Adrenal gland (tissue), 12 donors: ENCODE measurements around the gene ACD. TPM values are rescaled to one million over a fixed set of nuclear protein-coding genes. Genes with fewer than 3 reads are reported as not detected.
"Not testable (repeated sequence)": the region's sequence is repeated elsewhere in the genome, so short reads cannot be mapped to it uniquely, and the experiment has no call there.

Source experiments
- DNase-seq, 7 donors: peaks; one replicate each; pipeline ENCODE4 v3.0.0-alpha.2; 2019 to 2020
- H3K27ac ChIP-seq, 5 donors: fragments of 200-600 bp; sonication (generic) in 4 of 5; 1 replicate in 3 of 5; 2 replicates in 2 of 5; pipeline versions ENCODE4 v1.5.1 to v1.8.0; 2016 to 2020; ENCODE audit warnings: mild to moderate bottlenecking in 1 of 5
- H3K27me3 ChIP-seq: fragments of 200-600 bp; 2 replicates; pipeline ENCODE4 v1.8.0; 2021
- H3K36me3 ChIP-seq, 2 donors: fragments of 200-600 bp; replicated peaks in 1 of 2; 1 replicate in 1 of 2; 2 replicates in 1 of 2; pipeline versions ENCODE4 v1.5.1 to v1.8.0; 2018 to 2022
- H3K4me1 ChIP-seq, 2 donors: fragments of 200-600 bp; replicated peaks in 1 of 2; 1 replicate in 1 of 2; 2 replicates in 1 of 2; pipeline versions ENCODE4 v1.5.1 to v1.8.0; 2018 to 2021
- H3K4me3 ChIP-seq, 4 donors: fragments of 200-600 bp; sonication (generic) in 3 of 4; one replicate each; pipeline ENCODE4 v1.5.1; 2016 to 2018
- H3K9me3 ChIP-seq, 3 donors: fragments of 200-600 bp; sonication (generic) in 1 of 3; replicated peaks in 1 of 3; 1 replicate in 2 of 3; 2 replicates in 1 of 3; pipeline versions ENCODE4 v1.5.1 to v1.8.0; 2016 to 2021
- CTCF ChIP-seq, 6 experiments: fragments of 450-650 bp in 4 of 6; fragments of 200-600 bp in 2 of 6; sonication (generic) in 1 of 6; IDR thresholded peaks; 1 replicate in 5 of 6; 2 replicates in 1 of 6; pipeline versions ENCODE4 v1.5.1 to v1.8.0; 2016 to 2021; ENCODE audit warnings: antibody characterized with exemption in 6 of 6, mild to moderate bottlenecking in 2 of 6, moderate library complexity in 1 of 6
- POLR2A ChIP-seq, 2 donors: fragments of 450-650 bp; IDR thresholded peaks; one replicate each; pipeline ENCODE4 v1.6.1; 2017; ENCODE audit warnings: antibody characterized with exemption in 2 of 2, mild to moderate bottlenecking in 2 of 2, moderate library complexity in 1 of 2
- WGBS, 4 donors: extraction: QIAGEN DNeasy Blood & Tissue Kit in 2 of 4; methylation state at CpG; one replicate each; pipeline versions ENCODE4 v1.1.5 to v1.1.7; 2013 to 2017; 5-methylcytosine and 5-hydroxymethylcytosine counted together
- intact Hi-C, 2 donors: fragments of 100-400 bp; cut with DNase I; formaldehyde crosslinking; loops; one replicate each; pipeline versions ENCODE4 v1.14.1 to v1.15.0; 2022 to 2023
- polyA plus RNA-seq, 3 donors: library from polyadenylated mRNA; stranded (reverse); fragments of 200-250 nt in 2 of 3; fragments of 350-450 nt in 1 of 3; fragmentation: Illumina TruSeq in 1 of 3; extraction: RNeasy Lipid Tissue Mini Kit (QIAGEN cat#74804) in 1 of 3; gene quantifications; one replicate each; pipeline ENCODE4 v1.2.3, GENCODE V29; 2013 to 2014
- total RNA-seq, 9 donors: library from RNA; depleted of rRNA in 4 of 9; stranded (reverse); fragments of >200 nt in 4 of 9; fragments of 120-200 nt in 1 of 9; fragmentation: NEBNext Ultra II Directional in 1 of 9; extraction: Animal tissue kit (Norgen Biotek cat#: 25700) in 1 of 9; gene quantifications; one replicate each; pipeline versions ENCODE4 v1.1.0 to v1.2.4, GENCODE V29; 2013 to 2023
- donor health status: healthy with polysubstance abuse.
- donor health status: Bipolar disorder and iron deficiency.
- donor health status: DM: yes; HTN: yes; CAD: no.
- donor health status: DM: no; HTN: no; CAD: no.
- donor health status: DM: no; HTN: no; CAD: no.
- donor health status: DM: yes; HTN: yes; CAD: no.

The ACD gene
- total and polyA plus RNA-seq, 12 donors = 7.3 to 47.0 (median 20.7) TPM

DNA sequence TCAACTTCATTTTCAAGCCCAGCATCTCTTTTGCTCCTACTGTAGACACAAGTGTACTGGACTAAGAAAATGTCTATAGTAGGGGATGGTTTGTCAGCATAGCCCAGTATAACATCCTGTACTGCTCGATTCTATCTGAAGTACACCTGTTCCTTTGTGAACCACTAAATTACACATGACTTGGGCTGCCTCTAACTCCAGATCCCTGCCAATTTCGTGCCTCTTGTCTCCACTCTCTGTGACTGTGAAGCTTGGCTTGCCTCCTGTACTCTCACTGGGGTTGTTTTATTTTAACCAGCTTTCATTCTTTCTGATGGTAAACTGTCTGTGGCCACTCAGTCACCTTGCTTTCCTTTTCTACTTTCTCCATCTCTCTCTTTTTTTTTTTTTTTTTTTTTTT lies 34.6 kb upstream of the ACD start:
- no peak overlapping the region for H3K27ac ChIP-seq
- H3K27me3 ChIP-seq = no peaks in the 10 kb centered on the region
- no peaks in the 10 kb centered on the region for H3K9me3 ChIP-seq
- TF ChIP-seq POLR2A (IDR thresholded peaks at IDR 0.05) (no peak), CTCF (IDR thresholded peaks at IDR 0.05) (no peak)
- no peak for DNase-seq
- no peaks in the 10 kb centered on the region for H3K36me3 ChIP-seq
- intact Hi-C loops = no loop called here
- whole genome bisulfite sequencing, 4 donors = 78 to 85% (median 82%) methylated on average over 2 of the region's 2 CpGs
- no peak overlapping the region for H3K4me3 ChIP-seq
- no peaks in the 10 kb centered on the region for H3K4me1 ChIP-seq

GRCh38 chr16:67693517-67694285 lies 33.6 kb upstream of the ACD start:
- H3K27me3 ChIP-seq, H3K27ac ChIP-seq, H3K4me3 ChIP-seq, H3K4me1 ChIP-seq, H3K36me3 ChIP-seq, H3K9me3 ChIP-seq, intact Hi-C loops, DNase-seq: not testable (repeated sequence)
- 92 to 93% (median 92%) methylated on average over 8 of the region's 8 CpGs for WGBS, 4 donors

GRCh38 chr16:67685388-67686112 lies 25.5 kb upstream of the ACD start:
- no peak for DNase-seq
- no peaks in the 10 kb centered on the region for H3K27me3 ChIP-seq
- intact Hi-C loops = no loop called here
- peak overlapping the region in 1 of 5 donors; percentile 56 for H3K27ac ChIP-seq
- H3K4me3 ChIP-seq = no peak overlapping the region
- no peaks in the 10 kb centered on the region for H3K4me1 ChIP-seq
- H3K9me3 ChIP-seq = no peaks in the 10 kb centered on the region
- WGBS, 4 donors = 85 to 91% (median 88%) methylated on average over 17 of the region's 17 CpGs
- TF ChIP-seq POLR2A (IDR thresholded peaks at IDR 0.05) (no peak), CTCF (IDR thresholded peaks at IDR 0.05) (no peak)
- H3K36me3 ChIP-seq = peaks cover 0 to 29% of the 10 kb centered on the region in 2 donors

GRCh38 chr16:67683767-67684166 lies 23.7 kb upstream of the ACD start:
- no peak for DNase-seq
- intact Hi-C loops = no loop called here
- H3K4me1 ChIP-seq = no peaks in the 10 kb centered on the region
- no peak overlapping the region for H3K4me3 ChIP-seq
- H3K27ac ChIP-seq = no peak overlapping the region
- 90 to 96% (median 94%) methylated on average over 4 of the region's 4 CpGs for WGBS, 4 donors
- no peaks in the 10 kb centered on the region for H3K9me3 ChIP-seq
- no peaks in the 10 kb centered on the region for H3K27me3 ChIP-seq
- TF ChIP-seq POLR2A (IDR thresholded peaks at IDR 0.05) (no peak), CTCF (IDR thresholded peaks at IDR 0.05) (no peak)
- peaks cover 0 to 29% of the 10 kb centered on the region in 2 donors for H3K36me3 ChIP-seq
